Activated CD8-positive, alpha-beta memory T cell treated with anti-CD3 and anti-CD28 coated beads for 36 hours (primary cell): Measurements from ENCODE around the gene BUB1. TPM values are rescaled to one million over a fixed set of nuclear protein-coding genes. Genes with fewer than 3 reads are reported as not detected.
"Not testable (repeated sequence)": the region's sequence is repeated elsewhere in the genome, so short reads cannot be mapped to it uniquely, and the experiment has no call there.

ENCODE experiments used
- CTCF ChIA-PET: fragments of 350-600 bp; sonication (Branson Sonifier 250); formaldehyde crosslinking; loops from one replicate; lab custom pipeline; 2021; ENCODE audit warnings: antibody characterized with exemption; lab: Charles Lee
- POLR2A ChIA-PET: fragments of 350-600 bp; sonication (Branson Sonifier 250); formaldehyde crosslinking; loops from one replicate; lab custom pipeline; 2021; ENCODE audit warnings: antibody characterized with exemption; lab: Charles Lee
- total RNA-seq, 2 experiments: library from RNA; stranded (reverse); gene quantifications; one replicate each; pipeline ENCODE4 v1.2.3, GENCODE V29; 2021

Gene BUB1
- total RNA-seq, 2 experiments from 2014 or later, result 65.0 to 65.2 TPM

GRCh38 chr2:110619326-110619939, 58.4 kb downstream of the BUB1 start:
- CTCF ChIA-PET, POLR2A ChIA-PET: not testable (repeated sequence)

GRCh38 chr2:110613927-110614326, 63.9 kb downstream of the BUB1 start:
- CTCF ChIA-PET, POLR2A ChIA-PET: not testable (repeated sequence)

- CTCF ChIA-PET, POLR2A ChIA-PET: not testable (repeated sequence)
Observed at GRCh38 chr2:110610613-110611250, 67.1 kb downstream of the BUB1 start.

GRCh38 chr2:110609843-110610612, 67.8 kb downstream of the BUB1 start:
- CTCF ChIA-PET, POLR2A ChIA-PET: not testable (repeated sequence)

GRCh38 chr2:110608788-110609502, 68.9 kb downstream of the BUB1 start:
- CTCF ChIA-PET, POLR2A ChIA-PET: not testable (repeated sequence)

- POLR2A ChIA-PET, result not testable (repeated sequence)
Observed at GRCh38 chr2:110605057-110605456, 72.8 kb downstream of the BUB1 start.

GRCh38 chr2:110603917-110604591, 73.8 kb downstream of the BUB1 start:
- POLR2A ChIA-PET, CTCF ChIA-PET: not testable (repeated sequence)

More at GRCh38 chr2:110605057-110605456, 72.8 kb downstream of the BUB1 start:
- CTCF ChIA-PET, result not testable (repeated sequence)

GRCh38 chr2:110602139-110602538, 75.7 kb downstream of the BUB1 start:
- POLR2A ChIA-PET, result not testable (repeated sequence)

GRCh38 chr2:110591973-110592372, 85.9 kb downstream of the BUB1 start:
- CTCF ChIA-PET, POLR2A ChIA-PET: not testable (repeated sequence)

More at GRCh38 chr2:110602139-110602538, 75.7 kb downstream of the BUB1 start:
- CTCF ChIA-PET, result not testable (repeated sequence)

GRCh38 chr2:110589677-110590330, 88.1 kb downstream of the BUB1 start:
- CTCF ChIA-PET, result not testable (repeated sequence)

GRCh38 chr2:110588520-110588919, 89.3 kb downstream of the BUB1 start:
- POLR2A ChIA-PET, CTCF ChIA-PET: not testable (repeated sequence)

More at GRCh38 chr2:110589677-110590330, 88.1 kb downstream of the BUB1 start:
- POLR2A ChIA-PET, result not testable (repeated sequence)

Other genes with a start within 250 kb of the BUB1 start
- gene LIMS4, start 205.2 kb downstream of the BUB1 start, total RNA-seq, result under 1 TPM; 0.59 to 0.78 TPM
- gene RGPD6, start 100.8 kb downstream of the BUB1 start, total RNA-seq, result 10 to 100 TPM in 1 of 2 experiments, 1 to 10 TPM in 1; 9.7 to 10.8 TPM
- under 1 TPM; 0.23 to 0.30 TPM for gene ACOXL, start 54.5 kb upstream of the BUB1 start, total RNA-seq